T-cell (primary cell): ENCODE measurements around the gene DIS3L. TPM values are rescaled to one million over a fixed set of nuclear protein-coding genes. Genes with fewer than 3 reads are reported as not detected.

Experiments used
- ATAC-seq, 4 experiments: fragments of 200-7000 bp in 3 of 4; fragments of 150-1000 bp in 1 of 4; cut with Tn5 transposase; replicated peaks in 1 of 4; 1 replicate in 3 of 4; 2 replicates in 1 of 4; pipeline ENCODE4 v1.10.0; 2021; ENCODE audit warnings: moderate library complexity in 3 of 4, mild to moderate bottlenecking in 2 of 4, moderate number of reproducible peaks in 1 of 4
- CTCF ChIA-PET, 2 donors: fragments of 300-600 bp; sonication (Branson Sonifier 250); formaldehyde crosslinking; loops; one replicate each; lab custom pipeline; 2022; ENCODE audit warnings: antibody characterized with exemption in 2 of 2; lab: Charles Lee
- POLR2A ChIA-PET, 2 donors: fragments of 300-600 bp; sonication (Branson Sonifier 250); formaldehyde crosslinking; loops; one replicate each; lab custom pipeline; 2022; ENCODE audit warnings: antibody characterized with exemption in 2 of 2; lab: Charles Lee
- DNase-seq, 35 experiments: peaks; one replicate each; pipeline versions ENCODE4 v3.0.0 to v3.0.0-alpha.2; 2013 to 2023
- H3K27ac ChIP-seq: one replicate; pipeline ENCODE4 v1.5.1; 2013; ENCODE audit warnings: low read length
- H3K27me3 ChIP-seq, 2 experiments: replicated peaks in 1 of 2; 1 replicate in 1 of 2; 2 replicates in 1 of 2; pipeline versions ENCODE4 v1.6.1 to v1.7.0; 2013; ENCODE audit warnings: low read length in 1 of 2, mixed read lengths in 1 of 2; ENCODE audit not compliant: control insufficient read depth in 2 of 2, insufficient read depth in 2 of 2; ENCODE audit errors: extremely low read depth in 1 of 2
- H3K36me3 ChIP-seq, 2 donors: 1 replicate in 1 of 2; 2 replicates in 1 of 2; pipeline versions ENCODE4 v1.6.1 to v1.7.0; 2013; ENCODE audit warnings: low read length in 1 of 2; ENCODE audit not compliant: control insufficient read depth in 2 of 2, insufficient read depth in 1 of 2; ENCODE audit errors: extremely low read depth in 1 of 2
- H3K4me1 ChIP-seq, 2 experiments: 1 replicate in 1 of 2; 2 replicates in 1 of 2; pipeline versions ENCODE4 v1.6.1 to v1.7.0; 2013; ENCODE audit warnings: low read length in 2 of 2, mixed read lengths in 1 of 2; ENCODE audit not compliant: insufficient read depth in 2 of 2, control insufficient read depth in 1 of 2; ENCODE audit errors: extremely low read depth in 1 of 2
- H3K4me3 ChIP-seq, 2 donors: 1 replicate in 1 of 2; 2 replicates in 1 of 2; pipeline versions ENCODE4 v1.5.1 to v1.7.0; 2013; ENCODE audit warnings: mild to moderate bottlenecking in 2 of 2, low read length in 1 of 2, moderate library complexity in 1 of 2; ENCODE audit not compliant: control insufficient read depth in 1 of 2; ENCODE audit errors: extremely low read depth in 1 of 2
- H3K9me3 ChIP-seq: 2 replicates; pipeline ENCODE4 v1.7.0; 2013
- H3K27ac Mint-ChIP-seq, 2 donors: one replicate each; pipeline ENCODE4 v1.8.0; 2020 to 2021; ENCODE audit warnings: mild to moderate bottlenecking in 2 of 2, mixed read lengths in 2 of 2
- H3K27me3 Mint-ChIP-seq, 2 donors: one replicate each; pipeline ENCODE4 v1.8.0; 2021 to 2022; ENCODE audit warnings: mixed read lengths in 2 of 2
- H3K36me3 Mint-ChIP-seq: one replicate; pipeline ENCODE4 v1.8.0; 2021; ENCODE audit warnings: mixed read lengths
- H3K4me1 Mint-ChIP-seq, 3 donors: one replicate each; pipeline ENCODE4 v1.8.0; 2020 to 2022; ENCODE audit warnings: mixed read lengths in 3 of 3, mild to moderate bottlenecking in 1 of 3
- H3K4me3 Mint-ChIP-seq, 3 donors: one replicate each; pipeline ENCODE4 v1.8.0; 2020 to 2022; ENCODE audit warnings: mild to moderate bottlenecking in 3 of 3, mixed read lengths in 3 of 3, moderate library complexity in 3 of 3
- H3K9me3 Mint-ChIP-seq, 3 donors: one replicate each; pipeline ENCODE4 v1.8.0; 2020 to 2022; ENCODE audit warnings: mixed read lengths in 3 of 3
- WGBS: methylation state at CpG from one replicate; pipeline ENCODE4 v1.1.5; 2013; ENCODE audit warnings: missing lambda C conversion rate; ENCODE audit not compliant: insufficient coverage; 5-methylcytosine and 5-hydroxymethylcytosine counted together
- total RNA-seq, 35 experiments: library from RNA in 6 of 35; stranded (reverse) in 6 of 35; fragments of 120-200 nt in 1 of 35; gene quantifications; one replicate each; pipeline versions ENCODE4 v1.2.1 to v1.2.4 and lab custom pipeline; 2013 to 2026

The DIS3L gene
- total RNA-seq, 5 donors from 2014 or later (not counting 1 experiment from before 2014, with no cell fraction given) = 29.9 to 36.9 (median 30.2) TPM

GRCh38 chr15:66275352-66275751, 18.0 kb upstream of the DIS3L start:
- ChIA-PET CTCF (interaction anchor here in 1 of 2 donors (0.7 kb wide), 1 partner anchor 255 kb away, joined by 4 read pairs; no protein-coding TSS in a partner anchor), POLR2A (no interaction called here)
- Histone ChIP-seq H3K4me3 (no peak overlapping the region), H3K36me3 (no peaks in the 10 kb centered on the region), H3K4me1 (peaks cover 0 to 3% of the 10 kb centered on the region in 2 experiments), H3K9me3 (no peaks in the 10 kb centered on the region), H3K27me3 (peaks cover 0 to 2% of the 10 kb centered on the region in 2 experiments), H3K27ac (no peak overlapping the region)
- H3K27ac Mint-ChIP-seq = no peak overlapping the region
- H3K4me1 Mint-ChIP-seq = peaks cover 7 to 12% (median 8%) of the 10 kb centered on the region in 3 donors
- no peaks in the 10 kb centered on the region for H3K9me3 Mint-ChIP-seq
- H3K4me3 Mint-ChIP-seq = no peak overlapping the region
- no peak for DNase-seq
- no peak for ATAC-seq
- no peaks in the 10 kb centered on the region for H3K36me3 Mint-ChIP-seq
- H3K27me3 Mint-ChIP-seq = peaks cover 2 to 4% of the 10 kb centered on the region in 2 donors

GRCh38 chr15:66276546-66276945, 16.8 kb upstream of the DIS3L start:
- H3K27me3 Mint-ChIP-seq = peaks cover 0 to 4% of the 10 kb centered on the region in 2 donors
- Histone ChIP-seq H3K36me3 (no peaks in the 10 kb centered on the region), H3K27ac (no peak overlapping the region), H3K9me3 (no peaks in the 10 kb centered on the region), H3K27me3 (peaks cover 0 to 2% of the 10 kb centered on the region in 2 experiments), H3K4me3 (no peak overlapping the region), H3K4me1 (no peaks in the 10 kb centered on the region)
- ChIA-PET POLR2A (no interaction called here), CTCF (no interaction called here)
- no CpG with 5 or more reads among the region's 3 CpGs for WGBS
- no peaks in the 10 kb centered on the region for H3K9me3 Mint-ChIP-seq
- DNase-seq (no peak), ATAC-seq (no peak)
- no peaks in the 10 kb centered on the region for H3K36me3 Mint-ChIP-seq
- H3K4me1 Mint-ChIP-seq = peaks cover under 1 to 3% (median 2%) of the 10 kb centered on the region in 3 donors
- no peak overlapping the region for H3K27ac Mint-ChIP-seq
- no peak overlapping the region for H3K4me3 Mint-ChIP-seq

GRCh38 chr15:66278056-66278455, 15.3 kb upstream of the DIS3L start:
- Mint-ChIP-seq H3K4me1 (peaks cover 0 to 3% (median 0%) of the 10 kb centered on the region in 3 donors), H3K9me3 (no peaks in the 10 kb centered on the region), H3K27me3 (peaks cover 0 to 4% of the 10 kb centered on the region in 2 donors), H3K27ac (no peak overlapping the region), H3K4me3 (no peak overlapping the region), H3K36me3 (no peaks in the 10 kb centered on the region)
- Histone ChIP-seq H3K27ac (no peak overlapping the region), H3K36me3 (no peaks in the 10 kb centered on the region), H3K27me3 (no peaks in the 10 kb centered on the region), H3K4me3 (no peak overlapping the region), H3K4me1 (no peaks in the 10 kb centered on the region), H3K9me3 (no peaks in the 10 kb centered on the region)
- CTCF ChIA-PET = no interaction called here
- DNase-seq = no peak
- WGBS = 85% methylated on average over 2 of the region's 6 CpGs
- no peak for ATAC-seq
- POLR2A ChIA-PET = interaction anchor here in 1 of 2 donors (0.6 kb wide), 1 partner anchor 755 kb away, joined by 4 read pairs; no protein-coding TSS in a partner anchor

GRCh38 chr15:66278671-66279070, 14.7 kb upstream of the DIS3L start:
- Histone ChIP-seq H3K4me3 (no peak overlapping the region), H3K27me3 (no peaks in the 10 kb centered on the region), H3K9me3 (no peaks in the 10 kb centered on the region), H3K4me1 (no peaks in the 10 kb centered on the region), H3K36me3 (no peaks in the 10 kb centered on the region), H3K27ac (no peak overlapping the region)
- DNase-seq (no peak), ATAC-seq (no peak)
- Mint-ChIP-seq H3K4me3 (no peak overlapping the region), H3K9me3 (no peaks in the 10 kb centered on the region), H3K36me3 (no peaks in the 10 kb centered on the region), H3K27ac (no peak overlapping the region), H3K4me1 (no peaks in the 10 kb centered on the region), H3K27me3 (no peaks in the 10 kb centered on the region)
- WGBS = 82% methylated on average over 5 of the region's 6 CpGs
- ChIA-PET POLR2A (interaction anchor here in 1 of 2 donors (0.6 kb wide), 1 partner anchor 755 kb away, joined by 4 read pairs; no protein-coding TSS in a partner anchor), CTCF (no interaction called here)

- no peaks in the 10 kb centered on the region for H3K27me3 Mint-ChIP-seq
- H3K4me3 Mint-ChIP-seq = no peak overlapping the region
- peaks cover 0 to 6% (median 4%) of the 10 kb centered on the region in 3 donors for H3K4me1 Mint-ChIP-seq
- POLR2A ChIA-PET = interaction anchor here in 1 of 2 donors (0.6 kb wide), 1 partner anchor 1135 kb away, joined by 9 read pairs; no protein-coding TSS in a partner anchor
- Histone ChIP-seq H3K36me3 (no peaks in the 10 kb centered on the region), H3K4me3 (no peak overlapping the region), H3K4me1 (no peaks in the 10 kb centered on the region), H3K27ac (no peak overlapping the region), H3K27me3 (no peaks in the 10 kb centered on the region), H3K9me3 (no peaks in the 10 kb centered on the region)
- DNase-seq (no peak), ATAC-seq (no peak)
- H3K27ac Mint-ChIP-seq = no peak overlapping the region
- WGBS = no CpG with 5 or more reads among the region's 3 CpGs
- H3K9me3 Mint-ChIP-seq = no peaks in the 10 kb centered on the region
- no peaks in the 10 kb centered on the region for H3K36me3 Mint-ChIP-seq
- CTCF ChIA-PET = no interaction called here
These were observed 9.1 kb upstream of the DIS3L start for GRCh38 chr15:66284271-66284670.

- no peaks in the 10 kb centered on the region for H3K9me3 Mint-ChIP-seq
- DNase-seq (no peak), ATAC-seq (no peak)
- Histone ChIP-seq H3K4me1 (peaks cover 0 to 5% of the 10 kb centered on the region in 2 experiments), H3K27me3 (no peaks in the 10 kb centered on the region), H3K36me3 (no peaks in the 10 kb centered on the region), H3K27ac (no peak overlapping the region), H3K9me3 (no peaks in the 10 kb centered on the region), H3K4me3 (no peak overlapping the region)
- ChIA-PET POLR2A (interaction anchor here in 1 of 2 donors (0.8 kb wide), 1 partner anchor 436 kb away, joined by 8 read pairs; no protein-coding TSS in a partner anchor), CTCF (interaction anchor here (0.6 to 0.7 kb wide), 3 partner anchors 49 to 627 kb away, joined by 4 to 5 read pairs (median 5); no protein-coding TSS in a partner anchor)
- H3K27me3 Mint-ChIP-seq = no peaks in the 10 kb centered on the region
- H3K36me3 Mint-ChIP-seq = no peaks in the 10 kb centered on the region
- H3K4me3 Mint-ChIP-seq = no peak overlapping the region
- WGBS = 73% methylated on average over 5 of the region's 6 CpGs
- peaks cover 6 to 13% (median 11%) of the 10 kb centered on the region in 3 donors for H3K4me1 Mint-ChIP-seq
- no peak overlapping the region for H3K27ac Mint-ChIP-seq
These were observed 7.7 kb upstream of the DIS3L start for GRCh38 chr15:66285533-66286280.
